ENCODE data around the gene MIDN. TPM values are rescaled to one million over a fixed set of nuclear protein-coding genes. Genes with fewer than 3 reads are reported as not detected.

MIDN gene
- total and polyA plus RNA-seq, 10 of the 15 experiments (the other 5 are each of a cell fraction or from before 2014, with no cell fraction given): 0.38 to 51.5 (median 7.2) TPM

GRCh38 chr19:1278713-1279660, 30.6 kb downstream of the MIDN start:
- 67% methylated on average over 25 of the region's 25 CpGs for WGBS (ENCODE audit: insufficient coverage, insufficient replicate concordance, low lambda C conversion rate, missing lambda C conversion rate)
- ChIA-PET POLR2A (interaction anchor here (0.8 to 1.5 kb wide), 2 partner anchors 10 to 34 kb away, joined by 3 to 5 read pairs; partner anchors contain the start of gene CIRBP), CTCF (interaction anchor here (0.6 to 3.5 kb wide), 18 partner anchors 10 to 267 kb away, joined by 3 to 40 read pairs (median 4); partner anchors contain the start of gene CIRBP), SMC1A (ENCODE audit: uncharacterized antibody, unreplicated experiment) (interaction anchor here (0.8 to 1.5 kb wide), 4 partner anchors 35 to 104 kb away, joined by 3 to 12 read pairs (median 6); no protein-coding TSS in a partner anchor), RAD21 (ENCODE audit: unreplicated experiment) (interaction anchor here (0.7 to 1.5 kb wide), 7 partner anchors 35 to 164 kb away, joined by 3 to 22 read pairs (median 3); no protein-coding TSS in a partner anchor)
- no peaks in the 10 kb centered on the region for H3K9me3 ChIP-seq (replicated peaks; ENCODE audit: control insufficient read depth, insufficient read depth, low read length)
- ATAC-seq (no peak), DNase-seq (ENCODE audit: low read depth, low spot score) (no peak), FAIRE-seq (no peak)
- peaks cover 14% of the 10 kb centered on the region for H3K4me1 ChIP-seq (ENCODE audit: control insufficient read depth, insufficient read depth, low read length)
- in situ Hi-C loops (cut with MboI) (loop anchor here (5.0 kb wide), 1 partner anchor 93 kb away; no protein-coding TSS in a partner anchor), intact Hi-C loops (cut with micrococcal nuclease; ENCODE audit: unreplicated experiment) (loop anchor here (1.0 kb wide), 1 partner anchor 93 kb away; no protein-coding TSS in a partner anchor)
- H4K20me1 ChIP-seq (ENCODE audit: control insufficient read depth, insufficient read depth): no peaks in the 10 kb centered on the region; the same call in 1 of the 2 replicates
- H3K36me3 ChIP-seq (ENCODE audit: control insufficient read depth in 2 of 2, insufficient read depth in 2 of 2, low read length in 1 of 2): peaks cover 15 to 29% of the 10 kb centered on the region in 2 experiments
- H3K4me2 ChIP-seq (ENCODE audit: control insufficient read depth, insufficient read depth): no peak overlapping the region
- no peak for TF ChIP-seq IRF3 (IDR thresholded peaks at IDR 0.05)
- TF ChIP-seq KLF5 (IDR thresholded peaks at IDR 0.05; ENCODE audit: partially characterized antibody): no peak
- TF ChIP-seq FOXM1 (IDR thresholded peaks at IDR 0.05; ENCODE audit: low read depth, low read length): no peak
- no peak for TF ChIP-seq YY1 (IDR thresholded peaks at IDR 0.05; ENCODE audit: low read depth, low read length)
- H3K27ac ChIP-seq (ENCODE audit: control insufficient read depth, insufficient read depth): no peak overlapping the region
- no peaks in the 10 kb centered on the region for H3K27me3 ChIP-seq (replicated peaks in 1 of 2; ENCODE audit: control insufficient read depth in 2 of 2, insufficient read depth in 2 of 2, low read length in 1 of 2)
- H3K4me3 ChIP-seq: no peak overlapping the region
- no TSS peak for BruUV-seq (replicated peaks)
- no peak overlapping the region for H2AFZ ChIP-seq (ENCODE audit: control insufficient read depth, low read depth, low read length)
- no peak overlapping the region for H3K9ac ChIP-seq (ENCODE audit: control insufficient read depth, insufficient read depth, low read length)
- H3K79me2 ChIP-seq (ENCODE audit: control insufficient read depth, insufficient read depth, low read length): peaks cover 26% of the 10 kb centered on the region

Data from GM12878 (cell line).